Smooth muscle cell (in vitro differentiated cells): ENCODE results near the gene DNAJC24. TPM values are rescaled to one million over a fixed set of nuclear protein-coding genes. Genes with fewer than 3 reads are reported as not detected.

Experiments
- DNase-seq: peaks from one replicate; lab custom pipeline; 2025; ENCODE audit not compliant: unreplicated experiment; lab: John Stamatoyannopoulos, UW
- H2AFZ ChIP-seq: fragments of 200-600 bp; sonication (generic); 2 replicates; pipeline ENCODE4 v1.6.0; 2016; ENCODE audit warnings: antibody characterized with exemption, low read depth, mild to moderate bottlenecking
- H3F3A ChIP-seq: fragments of 200-600 bp; sonication (generic); 2 replicates; pipeline ENCODE4 v1.6.0; 2017; ENCODE audit warnings: antibody characterized with exemption, low read depth
- H3K27ac ChIP-seq: fragments of 200-600 bp; sonication (generic); 2 replicates; pipeline ENCODE4 v1.5.1; 2016; ENCODE audit warnings: low read depth, mild to moderate bottlenecking
- H3K27me3 ChIP-seq: fragments of 200-600 bp; sonication (generic); 2 replicates; pipeline ENCODE4 v1.6.1; 2016; ENCODE audit warnings: low read depth, mild to moderate bottlenecking
- H3K36me3 ChIP-seq: fragments of 200-600 bp; sonication (generic); 2 replicates; pipeline ENCODE4 v1.5.1; 2016; ENCODE audit warnings: low read depth
- H3K4me1 ChIP-seq: fragments of 200-600 bp; sonication (generic); 2 replicates; pipeline ENCODE4 v1.5.1; 2016; ENCODE audit warnings: low read depth
- H3K4me2 ChIP-seq: fragments of 200-600 bp; sonication (generic); 2 replicates; pipeline ENCODE4 v1.6.0; 2016; ENCODE audit warnings: mild to moderate bottlenecking
- H3K4me3 ChIP-seq: fragments of 200-600 bp; sonication (generic); 2 replicates; pipeline ENCODE4 v1.5.1; 2016; ENCODE audit warnings: mild to moderate bottlenecking
- H3K79me2 ChIP-seq: fragments of 200-600 bp; sonication (generic); 2 replicates; pipeline ENCODE4 v1.6.0; 2016; ENCODE audit warnings: low read depth, mild to moderate bottlenecking
- H3K9ac ChIP-seq: fragments of 200-600 bp; sonication (generic); 2 replicates; pipeline ENCODE4 v1.6.0; 2016; ENCODE audit warnings: low read depth
- H3K9me3 ChIP-seq: fragments of 200-600 bp; sonication (generic); replicated peaks from 2 replicates; pipeline ENCODE4 v1.5.1; 2016; ENCODE audit warnings: low read depth
- H4K20me1 ChIP-seq: fragments of 200-600 bp; sonication (generic); 2 replicates; pipeline ENCODE4 v1.6.0; 2016; ENCODE audit warnings: low read depth
- CTCF ChIP-seq: fragments of 200-600 bp; sonication (generic); IDR thresholded peaks from 2 replicates; pipeline ENCODE4 v1.5.1; 2017; ENCODE audit warnings: borderline replicate concordance, mild to moderate bottlenecking, antibody characterized with exemption; ENCODE audit not compliant: insufficient read depth, poor library complexity, severe bottlenecking
- WGBS: methylation state at CpG from one replicate; pipeline ENCODE4 v1.1.7; 2016; ENCODE audit warnings: low lambda C conversion rate; 5-methylcytosine and 5-hydroxymethylcytosine counted together
- polyA plus RNA-seq: library from polyadenylated mRNA; unstranded; fragments of >200 nt; fragmentation: Nextera tagmentation; extraction: Ambion mirVana; gene quantifications from 2 replicates; pipeline ENCODE4 v1.2.1, GENCODE V29; 2016
- total RNA-seq: library from RNA; depleted of rRNA; stranded (reverse); fragments of >200 nt; gene quantifications from 2 replicates; pipeline ENCODE4 v1.2.3, GENCODE V29; 2014

The DNAJC24 gene
- total and polyA plus RNA-seq, 2 experiments from 2014 or later, result 4.4 to 22.2 TPM

DNA sequence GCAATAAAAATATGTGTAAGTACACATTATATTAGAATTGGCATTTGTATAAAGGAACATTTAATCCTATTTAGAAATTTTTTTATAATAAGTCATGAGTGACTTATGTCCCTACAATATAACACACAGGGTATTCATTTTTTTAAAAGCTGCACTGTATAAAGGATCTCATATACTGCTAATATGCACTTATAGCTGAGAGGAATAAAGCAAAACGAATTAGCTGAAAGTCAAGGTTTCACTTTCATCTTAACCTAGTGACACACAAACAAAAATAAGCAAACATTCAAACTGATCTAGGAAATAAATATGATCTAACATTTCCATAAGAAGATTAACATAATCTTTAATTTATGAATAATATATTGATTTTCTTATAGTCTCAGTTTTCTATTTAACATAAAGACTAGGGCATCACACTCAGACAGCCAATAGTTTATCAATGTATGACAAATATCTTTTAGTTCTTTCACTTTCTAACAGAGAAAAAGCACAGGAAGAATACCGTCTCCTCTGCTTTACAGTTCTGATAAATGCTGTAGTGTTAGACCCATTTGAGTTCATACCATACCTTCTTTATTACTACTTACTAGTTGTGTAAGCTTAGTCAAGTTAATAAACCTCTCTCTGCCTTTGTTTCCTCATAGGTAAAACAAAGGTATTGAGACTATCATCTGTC is 43.1 kb upstream of the DNAJC24 start:
- no peaks in the 10 kb centered on the region for H3F3A ChIP-seq
- DNase-seq, result no peak
- H3K4me2 ChIP-seq, result no peak overlapping the region
- no peaks in the 10 kb centered on the region for H3K9me3 ChIP-seq
- no peak overlapping the region for H3K9ac ChIP-seq
- 92% methylated on average over 2 of the region's 2 CpGs for WGBS
- H3K4me1 ChIP-seq, result no peaks in the 10 kb centered on the region
- no peak overlapping the region for H2AFZ ChIP-seq
- no peak for TF ChIP-seq CTCF
- H3K27me3 ChIP-seq, result no peaks in the 10 kb centered on the region
- no peaks in the 10 kb centered on the region for H4K20me1 ChIP-seq
- H3K36me3 ChIP-seq, result no peaks in the 10 kb centered on the region
- H3K4me3 ChIP-seq, result no peak overlapping the region
- H3K79me2 ChIP-seq, result no peaks in the 10 kb centered on the region
- H3K27ac ChIP-seq, result no peak overlapping the region

DNA sequence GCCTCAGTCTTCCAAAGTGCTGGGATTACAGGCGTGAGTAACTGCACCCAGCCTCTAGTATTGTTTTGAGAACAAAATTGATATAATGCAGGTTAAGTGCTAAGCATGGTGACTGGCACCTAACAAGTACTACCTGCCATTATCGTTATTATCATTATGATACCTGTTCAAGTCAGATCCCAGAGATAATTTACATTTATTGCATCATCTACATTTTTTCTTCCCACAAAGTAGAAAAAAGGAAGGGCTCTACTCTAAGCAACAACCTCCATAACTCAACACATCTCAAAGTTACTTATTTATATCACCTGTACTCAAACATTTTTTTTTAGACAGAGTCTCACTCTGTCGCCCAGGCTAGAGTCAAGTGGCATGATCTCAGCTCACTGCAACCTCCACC is 42.2 kb upstream of the DNAJC24 start:
- Histone ChIP-seq H3K4me2 (no peak overlapping the region), H3K27ac (no peak overlapping the region), H3K27me3 (no peaks in the 10 kb centered on the region), H3K36me3 (no peaks in the 10 kb centered on the region), H3K79me2 (no peaks in the 10 kb centered on the region), H3F3A (no peaks in the 10 kb centered on the region), H3K9me3 (no peaks in the 10 kb centered on the region), H4K20me1 (no peaks in the 10 kb centered on the region), H3K9ac (no peak overlapping the region), H3K4me3 (no peak overlapping the region), H2AFZ (no peak overlapping the region), H3K4me1 (no peaks in the 10 kb centered on the region)
- no peak for DNase-seq
- WGBS, result 86% methylated on average over 3 of the region's 3 CpGs
- no peak for TF ChIP-seq CTCF

- Histone ChIP-seq H3K79me2 (no peaks in the 10 kb centered on the region), H3K36me3 (no peaks in the 10 kb centered on the region), H3K4me1 (no peaks in the 10 kb centered on the region), H3F3A (no peaks in the 10 kb centered on the region), H3K27ac (no peak overlapping the region), H3K27me3 (no peaks in the 10 kb centered on the region), H3K9ac (no peak overlapping the region), H3K4me2 (no peak overlapping the region), H3K9me3 (no peaks in the 10 kb centered on the region), H3K4me3 (no peak overlapping the region), H4K20me1 (no peaks in the 10 kb centered on the region), H2AFZ (no peak overlapping the region)
- DNase-seq, result no peak
- 98% methylated on average over 6 of the region's 6 CpGs for WGBS
- TF ChIP-seq CTCF, result no peak
Measured at GRCh38 chr11:31328697-31329096, 41.0 kb upstream of the DNAJC24 start.

GRCh38 chr11:31337806-31338205 is 31.9 kb upstream of the DNAJC24 start:
- Histone ChIP-seq H3F3A (no peaks in the 10 kb centered on the region), H3K9ac (no peak overlapping the region), H3K4me1 (no peaks in the 10 kb centered on the region), H2AFZ (no peak overlapping the region), H3K27me3 (no peaks in the 10 kb centered on the region), H3K36me3 (no peaks in the 10 kb centered on the region), H3K27ac (no peak overlapping the region), H3K9me3 (no peaks in the 10 kb centered on the region), H4K20me1 (no peaks in the 10 kb centered on the region), H3K4me2 (no peak overlapping the region), H3K4me3 (no peak overlapping the region), H3K79me2 (no peaks in the 10 kb centered on the region)
- TF ChIP-seq CTCF, result no peak
- no peak for DNase-seq
- 81% methylated on average over 2 of the region's 2 CpGs for whole genome bisulfite sequencing
